ENCODE data around the gene SURF6.

SURF6 gene

GRCh38 chr9:133306242-133307204 lies 29.5 kb downstream of the SURF6 start:
- in situ Hi-C loops (cut with MboI; ENCODE audit: low pct_unique_long_range_greater_than_20kb, low sequenced_read_pairs, unreplicated experiment): no loop called here

GRCh38 chr9:133305731-133306130 lies 30.3 kb downstream of the SURF6 start:
- TF ChIP-seq CTCF (IDR thresholded peaks at IDR 0.05; ENCODE audit: extremely low read depth, insufficient read depth, missing control alignments): no peak
- in situ Hi-C loops (cut with MboI; ENCODE audit: low pct_unique_long_range_greater_than_20kb, low sequenced_read_pairs, unreplicated experiment): no loop called here
- DNase-seq (ENCODE audit: low spot score): no peak

More at GRCh38 chr9:133306242-133307204, 29.5 kb downstream of the SURF6 start:
- no peak for TF ChIP-seq CTCF (IDR thresholded peaks at IDR 0.05; ENCODE audit: extremely low read depth, insufficient read depth, missing control alignments)
- no peak for DNase-seq (ENCODE audit: low spot score)

- in situ Hi-C loops (cut with MboI; ENCODE audit: low pct_unique_long_range_greater_than_20kb, low sequenced_read_pairs, unreplicated experiment): no loop called here
- DNase-seq (ENCODE audit: low spot score): no peak
- TF ChIP-seq CTCF (IDR thresholded peaks at IDR 0.05; ENCODE audit: extremely low read depth, insufficient read depth, missing control alignments): no peak
Measured at GRCh38 chr9:133304477-133305377, 31.3 kb downstream of the SURF6 start.

GRCh38 chr9:133304158-133304470 lies 31.9 kb downstream of the SURF6 start:
- DNase-seq (ENCODE audit: low spot score): no peak
- no peak for TF ChIP-seq CTCF (IDR thresholded peaks at IDR 0.05; ENCODE audit: extremely low read depth, insufficient read depth, missing control alignments)
- in situ Hi-C loops (cut with MboI; ENCODE audit: low pct_unique_long_range_greater_than_20kb, low sequenced_read_pairs, unreplicated experiment): no loop called here

- in situ Hi-C loops (cut with MboI; ENCODE audit: low pct_unique_long_range_greater_than_20kb, low sequenced_read_pairs, unreplicated experiment): no loop called here
- TF ChIP-seq CTCF (IDR thresholded peaks at IDR 0.05; ENCODE audit: extremely low read depth, insufficient read depth, missing control alignments): no peak
- no peak for DNase-seq (ENCODE audit: low spot score)
Measured at GRCh38 chr9:133303266-133304157, 32.5 kb downstream of the SURF6 start.

Measured in GM13977 (cell line).